HEK293 (cell line): ENCODE results near the gene S100A7.

Experiments used
- CTCF ChIA-PET: fragments of 350-600 bp; formaldehyde crosslinking; extraction: SDS; loops from one replicate; lab custom pipeline; 2021; ENCODE audit warnings: antibody characterized with exemption; lab: Yijun Ruan, JAX
- POLR2A ChIA-PET: fragments of 300-600 bp; formaldehyde crosslinking; extraction: SDS; loops from one replicate; lab custom pipeline; 2020; ENCODE audit warnings: antibody characterized with exemption, inconsistent platforms; lab: Yijun Ruan, JAX
- H3K27ac ChIP-seq: fragments of 200-500 bp; sonication (Bioruptor generic); 2 replicates; pipeline ENCODE4 v1.5.1; 2014; ENCODE audit warnings: low read depth, low read length, control low read depth, inconsistent platforms; ENCODE audit errors: extremely low read depth
- H3K36me3 ChIP-seq, 2 experiments: fragments of 200-500 bp in 1 of 2; sonication (Bioruptor generic) in 1 of 2; 1 replicate in 1 of 2; 2 replicates in 1 of 2; pipeline ENCODE4 v1.5.1; 2014 to 2017; ENCODE audit warnings: inconsistent platforms in 2 of 2, low read length in 2 of 2; ENCODE audit not compliant: control insufficient read depth in 2 of 2, insufficient read depth in 1 of 2
- H3K4me1 ChIP-seq: fragments of 200-500 bp; sonication (Bioruptor generic); 2 replicates; pipeline ENCODE4 v1.5.1; 2014; ENCODE audit warnings: mild to moderate bottlenecking, low read length, inconsistent platforms; ENCODE audit not compliant: control insufficient read depth, insufficient read depth
- H3K4me3 ChIP-seq: 2 replicates; pipeline ENCODE4 v1.5.1; 2011; ENCODE audit warnings: low read depth, mild to moderate bottlenecking, control low read depth, low read length, moderate library complexity
- H3K9me3 ChIP-seq: fragments of 200-500 bp; sonication (Bioruptor generic); 2 replicates; pipeline ENCODE4 v1.5.1; 2014; ENCODE audit warnings: low read depth, low read length, inconsistent platforms; ENCODE audit not compliant: control insufficient read depth, insufficient read depth
- HOXC10 ChIP-seq: sonication (generic); formaldehyde crosslinking; IDR thresholded peaks from 2 replicates; pipeline ENCODE4 v1.8.1; 2023; ENCODE audit warnings: mild to moderate bottlenecking, missing genetic modification reagents
- PATZ1 ChIP-seq: fragments of 450-650 bp; formaldehyde crosslinking; IDR thresholded peaks from 2 replicates; pipeline ENCODE4 v1.5.1; 2016; ENCODE audit warnings: missing biosample characterization, missing genetic modification characterization
- PBX3 ChIP-seq: sonication (generic); formaldehyde crosslinking; IDR thresholded peaks from 2 replicates; pipeline ENCODE4 v1.8.1; 2022; ENCODE audit warnings: mild to moderate bottlenecking, moderate library complexity, missing genetic modification reagents
- PRDM1 ChIP-seq: fragments of 450-650 bp; formaldehyde crosslinking; IDR thresholded peaks from 2 replicates; pipeline ENCODE4; 2016; ENCODE audit warnings: missing biosample characterization, missing genetic modification characterization
- PRDM4 ChIP-seq: fragments of 450-650 bp; formaldehyde crosslinking; IDR thresholded peaks from 2 replicates; pipeline ENCODE4 v1.5.1; 2017; ENCODE audit warnings: missing biosample characterization, missing genetic modification characterization
- SALL2 ChIP-seq: fragments of 450-650 bp; formaldehyde crosslinking; IDR thresholded peaks from 2 replicates; pipeline ENCODE4 v1.5.0; 2017; ENCODE audit warnings: missing biosample characterization, mild to moderate bottlenecking, missing genetic modification characterization, borderline replicate concordance
- SCRT1 ChIP-seq: fragments of 450-650 bp; formaldehyde crosslinking; IDR thresholded peaks from 2 replicates; pipeline ENCODE4 v1.5.1; 2016; ENCODE audit warnings: missing biosample characterization, missing genetic modification characterization, borderline replicate concordance
- SP2 ChIP-seq: fragments of 450-650 bp; formaldehyde crosslinking; IDR thresholded peaks from 2 replicates; pipeline ENCODE4 v1.5.1; 2016; ENCODE audit warnings: missing biosample characterization, missing genetic modification characterization
- ZBTB1 ChIP-seq: fragments of 450-650 bp; formaldehyde crosslinking; IDR thresholded peaks from 2 replicates; pipeline ENCODE4 v1.5.1; 2016; ENCODE audit warnings: missing biosample characterization, missing genetic modification characterization
- ZBTB6 ChIP-seq: fragments of 450-650 bp; formaldehyde crosslinking; IDR thresholded peaks from 2 replicates; pipeline ENCODE4 v1.5.1; 2017; ENCODE audit warnings: missing biosample characterization, missing genetic modification characterization
- ZFP3 ChIP-seq: fragments of 450-650 bp; formaldehyde crosslinking; IDR thresholded peaks from 2 replicates; pipeline ENCODE4 v1.5.1; 2016; ENCODE audit warnings: low read depth, missing biosample characterization, missing genetic modification characterization
- ZIC2 ChIP-seq: fragments of 450-650 bp; formaldehyde crosslinking; IDR thresholded peaks from 2 replicates; pipeline ENCODE4 v1.5.1; 2016; ENCODE audit warnings: missing biosample characterization, missing genetic modification characterization
- ZNF132 ChIP-seq: fragments of 450-650 bp; formaldehyde crosslinking; IDR thresholded peaks from 2 replicates; pipeline ENCODE4 v1.5.1; 2017; ENCODE audit warnings: missing biosample characterization, missing genetic modification characterization, borderline replicate concordance
- ZNF16 ChIP-seq: fragments of 450-650 bp; formaldehyde crosslinking; IDR thresholded peaks from 2 replicates; pipeline ENCODE4 v1.5.1; 2016; ENCODE audit warnings: low read depth, missing biosample characterization, missing genetic modification characterization
- ZNF26 ChIP-seq: fragments of 450-650 bp; formaldehyde crosslinking; IDR thresholded peaks from 2 replicates; pipeline ENCODE4 v1.5.1; 2016; ENCODE audit warnings: missing biosample characterization, missing genetic modification characterization
- ZNF391 ChIP-seq: fragments of 450-650 bp; formaldehyde crosslinking; IDR thresholded peaks from 2 replicates; pipeline ENCODE4 v1.5.1; 2016; ENCODE audit warnings: low read depth, missing biosample characterization, missing genetic modification characterization, borderline replicate concordance
- ZNF488 ChIP-seq: fragments of 450-650 bp; formaldehyde crosslinking; IDR thresholded peaks from 2 replicates; pipeline ENCODE4 v1.5.1; 2016; ENCODE audit warnings: missing biosample characterization, missing genetic modification characterization
- ZNF513 ChIP-seq: fragments of 450-650 bp; IDR thresholded peaks from 2 replicates; pipeline ENCODE4 v1.5.1; 2018; ENCODE audit warnings: missing biosample characterization, missing genetic modification characterization
- ZNF571 ChIP-seq: fragments of 450-650 bp; formaldehyde crosslinking; IDR thresholded peaks from 2 replicates; pipeline ENCODE4 v1.5.0; 2017; ENCODE audit warnings: missing biosample characterization, missing genetic modification characterization
- ZNF624 ChIP-seq: fragments of 450-650 bp; formaldehyde crosslinking; IDR thresholded peaks from 2 replicates; pipeline ENCODE4 v1.5.1; 2017; ENCODE audit warnings: missing biosample characterization, missing genetic modification characterization
- ZNF654 ChIP-seq: fragments of 450-650 bp; formaldehyde crosslinking; IDR thresholded peaks from 2 replicates; pipeline ENCODE4 v1.5.1; 2016; ENCODE audit warnings: low read depth, missing biosample characterization, missing genetic modification characterization

S100A7 gene

GRCh38 chr1:153478047-153478691 is 17.7 kb upstream of the S100A7 start:
- ChIA-PET POLR2A (no interaction called here), CTCF (interaction anchor here (0.5 to 3.0 kb wide), 7 partner anchors 10 to 1789 kb away, joined by 3 to 22 read pairs (median 4); no protein-coding TSS in a partner anchor)
- H3K27ac ChIP-seq, result no peak overlapping the region
- no peaks in the 10 kb centered on the region for H3K4me1 ChIP-seq
- H3K36me3 ChIP-seq, result no peaks in the 10 kb centered on the region
- no peak for TF ChIP-seq ZBTB6 (tag by site-specific recombination)
- no peak for TF ChIP-seq HOXC10 (CRISPR knock-in tag)
- no peak for TF ChIP-seq PRDM4 (tag by site-specific recombination)
- no peak for TF ChIP-seq ZNF132 (tag by site-specific recombination)
- TF ChIP-seq ZNF654 (tag by site-specific recombination), result no peak
- TF ChIP-seq ZIC2 (tag by site-specific recombination), result peak; percentile 20
- TF ChIP-seq PRDM1 (tag by site-specific recombination), result peak; percentile 59; the same call in 1 of the 2 replicates
- TF ChIP-seq ZFP3, result no peak
- no peaks in the 10 kb centered on the region for H3K9me3 ChIP-seq
- no peak overlapping the region for H3K4me3 ChIP-seq

- TF ChIP-seq PBX3 (CRISPR knock-in tag) (no peak), SALL2 (tag by site-specific recombination) (no peak), SP2 (tag by site-specific recombination) (no peak), ZNF513 (no peak), PATZ1 (tag by site-specific recombination) (no peak), ZNF391 (no peak), ZNF488 (tag by site-specific recombination) (no peak), ZNF624 (no peak), SCRT1 (no peak), ZNF571 (tag by site-specific recombination) (no peak), ZBTB1 (tag by site-specific recombination) (no peak), ZNF26 (tag by site-specific recombination) (no peak), ZNF16 (tag by site-specific recombination) (no peak)
- H3K4me1 ChIP-seq, result no peaks in the 10 kb centered on the region
- ChIA-PET CTCF (no interaction called here), POLR2A (no interaction called here)
- H3K36me3 ChIP-seq, result no peaks in the 10 kb centered on the region
- no peak overlapping the region for H3K27ac ChIP-seq
- no peaks in the 10 kb centered on the region for H3K9me3 ChIP-seq
- no peak overlapping the region for H3K4me3 ChIP-seq
Observed at GRCh38 chr1:153476491-153477093, 16.1 kb upstream of the S100A7 start.
